CD8-positive, alpha-beta memory T cell (primary cell): ENCODE data around the gene COPS2. TPM values are rescaled to one million over a fixed set of nuclear protein-coding genes. Genes with fewer than 3 reads are reported as not detected.
A peak's percentile ranks its signal among the peaks of the same experiment; 100 is the strongest.

Experiments
- CTCF ChIA-PET: fragments of 350-600 bp; sonication (Branson Sonifier 250); formaldehyde crosslinking; loops from one replicate; lab custom pipeline; 2021; ENCODE audit warnings: antibody characterized with exemption; lab: Charles Lee
- POLR2A ChIA-PET: fragments of 350-600 bp; sonication (Branson Sonifier 250); formaldehyde crosslinking; loops from one replicate; lab custom pipeline; 2021; ENCODE audit warnings: antibody characterized with exemption; lab: Charles Lee
- DNase-seq, 5 donors: peaks; one replicate each; pipeline versions ENCODE4 v3.0.0 to v3.0.0-alpha.2; 2020 to 2022; ENCODE audit warnings: mixed read lengths in 1 of 5
- H3K27ac ChIP-seq: one replicate; pipeline ENCODE4 v1.7.0; 2013; ENCODE audit warnings: low read depth, mild to moderate bottlenecking, low read length, moderate library complexity
- H3K27me3 ChIP-seq: 2 replicates; pipeline ENCODE4 v1.7.0; 2013; ENCODE audit warnings: low read length, mild to moderate bottlenecking; ENCODE audit not compliant: insufficient read depth, poor library complexity, severe bottlenecking
- H3K36me3 ChIP-seq: 2 replicates; pipeline ENCODE4 v1.7.0; 2013; ENCODE audit warnings: mild to moderate bottlenecking, low read length, moderate library complexity; ENCODE audit not compliant: insufficient read depth
- H3K4me1 ChIP-seq: 2 replicates; pipeline ENCODE4 v1.7.0; 2013; ENCODE audit warnings: mild to moderate bottlenecking, low read length, moderate library complexity; ENCODE audit not compliant: insufficient read depth
- H3K4me3 ChIP-seq: 2 replicates; pipeline ENCODE4 v1.7.0; 2013; ENCODE audit warnings: mild to moderate bottlenecking, low read length
- H3K9me3 ChIP-seq: 2 replicates; pipeline ENCODE4 v1.7.0; 2013; ENCODE audit warnings: mild to moderate bottlenecking, low read length
- H3K27ac Mint-ChIP-seq, 8 donors: one replicate each; pipeline ENCODE4 v1.8.0; 2020 to 2021; ENCODE audit warnings: mixed read lengths in 8 of 8, mild to moderate bottlenecking in 6 of 8, inconsistent platforms in 3 of 8, moderate library complexity in 3 of 8
- H3K27me3 Mint-ChIP-seq, 2 donors: one replicate each; pipeline ENCODE4 v1.8.0; 2020 to 2021; ENCODE audit warnings: mixed read lengths in 2 of 2, mild to moderate bottlenecking in 1 of 2, moderate library complexity in 1 of 2
- H3K36me3 Mint-ChIP-seq, 3 donors: one replicate each; pipeline ENCODE4 v1.8.0; 2020 to 2021; ENCODE audit warnings: mixed read lengths in 3 of 3, inconsistent platforms in 1 of 3, mild to moderate bottlenecking in 1 of 3
- H3K4me1 Mint-ChIP-seq, 3 donors: one replicate each; pipeline ENCODE4 v1.8.0; 2020 to 2021; ENCODE audit warnings: mixed read lengths in 3 of 3, inconsistent platforms in 1 of 3, mild to moderate bottlenecking in 1 of 3
- H3K4me3 Mint-ChIP-seq, 7 donors: one replicate each; pipeline ENCODE4 v1.8.0; 2020 to 2021; ENCODE audit warnings: mixed read lengths in 7 of 7, mild to moderate bottlenecking in 6 of 7, moderate library complexity in 4 of 7, inconsistent platforms in 2 of 7
- H3K9me3 Mint-ChIP-seq, 5 donors: one replicate each; pipeline ENCODE4 v1.8.0; 2020 to 2022; ENCODE audit warnings: mixed read lengths in 5 of 5, mild to moderate bottlenecking in 3 of 5, moderate library complexity in 2 of 5, inconsistent platforms in 1 of 5
- polyA plus RNA-seq: library from polyadenylated mRNA; unstranded; fragments of 300-500 nt; fragmentation: Illumina TruSeq; gene quantifications from one replicate; pipeline ENCODE4 v1.2.3, GENCODE V29; 2021
- total RNA-seq, 2 experiments: library from RNA; stranded (reverse); gene quantifications; one replicate each; pipeline ENCODE4 v1.2.3, GENCODE V29; 2021

Gene COPS2
- total and polyA plus RNA-seq, 3 experiments from 2014 or later = 29.9 to 101 (median 94.5) TPM

DNA sequence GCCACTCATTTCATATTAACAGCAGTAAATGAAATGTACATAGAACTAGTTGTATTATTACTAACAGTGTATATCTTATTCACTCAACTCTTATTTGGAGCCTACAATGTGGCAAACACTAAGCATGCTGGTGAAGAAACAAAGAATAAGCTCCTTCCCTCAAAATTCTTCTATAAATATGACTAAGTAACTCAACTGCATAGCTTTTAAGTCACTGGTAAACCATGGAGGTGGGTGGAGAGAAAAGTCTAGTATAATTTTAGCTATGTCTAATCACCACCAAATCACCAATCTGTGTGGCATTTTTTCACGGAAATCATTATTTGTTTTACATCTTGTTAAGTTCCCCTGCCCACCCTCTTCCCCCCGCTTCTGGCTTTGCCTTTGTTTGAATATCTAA lies 17.5 kb downstream of the COPS2 start:
- peaks cover 46% of the 10 kb centered on the region for H3K36me3 ChIP-seq
- Mint-ChIP-seq H3K27ac (peak overlapping the region in 1 of 8 donors; percentile 17), H3K4me3 (no peak overlapping the region), H3K4me1 (peaks cover 14 to 30% (median 27%) of the 10 kb centered on the region in 3 donors), H3K36me3 (peaks cover 12 to 86% (median 27%) of the 10 kb centered on the region in 3 donors), H3K27me3 (no peaks in the 10 kb centered on the region), H3K9me3 (no peaks in the 10 kb centered on the region)
- DNase-seq = no peak
- H3K4me3 ChIP-seq = no peak overlapping the region
- H3K27ac ChIP-seq = no peak overlapping the region
- H3K9me3 ChIP-seq = no peaks in the 10 kb centered on the region
- no peaks in the 10 kb centered on the region for H3K27me3 ChIP-seq
- no peaks in the 10 kb centered on the region for H3K4me1 ChIP-seq
- ChIA-PET POLR2A (no interaction called here), CTCF (no interaction called here)

DNA sequence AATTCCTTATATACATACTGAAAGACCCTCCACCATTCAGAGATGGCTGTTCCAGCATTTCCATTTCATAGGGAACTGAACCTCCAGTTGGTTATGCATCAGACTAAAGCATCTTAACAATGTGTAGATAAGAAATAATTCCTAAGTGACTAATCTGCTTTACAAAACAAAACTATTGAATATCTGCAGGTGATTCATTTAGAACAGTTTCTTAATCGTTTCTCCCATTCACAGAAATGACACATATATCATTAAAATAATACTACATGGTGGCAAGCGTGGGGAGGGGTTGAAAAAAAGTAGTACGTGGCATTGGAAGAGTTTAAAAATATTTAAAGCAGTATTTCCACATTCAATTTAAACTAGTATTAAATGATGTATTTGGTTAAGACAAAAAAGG lies 19.5 kb downstream of the COPS2 start:
- Histone ChIP-seq H3K4me1 (no peaks in the 10 kb centered on the region), H3K36me3 (peaks cover 38% of the 10 kb centered on the region), H3K4me3 (no peak overlapping the region), H3K27ac (no peak overlapping the region), H3K9me3 (no peaks in the 10 kb centered on the region), H3K27me3 (no peaks in the 10 kb centered on the region)
- H3K4me1 Mint-ChIP-seq = peaks cover 14 to 20% (median 19%) of the 10 kb centered on the region in 3 donors
- H3K27ac Mint-ChIP-seq = peak overlapping the region in 3 of 8 donors; percentile 44 to 75 (median 51)
- no peaks in the 10 kb centered on the region for H3K9me3 Mint-ChIP-seq
- CTCF ChIA-PET = no interaction called here
- H3K36me3 Mint-ChIP-seq = peaks cover 6 to 81% (median 24%) of the 10 kb centered on the region in 3 donors
- H3K4me3 Mint-ChIP-seq = no peak overlapping the region
- POLR2A ChIA-PET = no interaction called here
- H3K27me3 Mint-ChIP-seq = no peaks in the 10 kb centered on the region
- no peak for DNase-seq

DNA sequence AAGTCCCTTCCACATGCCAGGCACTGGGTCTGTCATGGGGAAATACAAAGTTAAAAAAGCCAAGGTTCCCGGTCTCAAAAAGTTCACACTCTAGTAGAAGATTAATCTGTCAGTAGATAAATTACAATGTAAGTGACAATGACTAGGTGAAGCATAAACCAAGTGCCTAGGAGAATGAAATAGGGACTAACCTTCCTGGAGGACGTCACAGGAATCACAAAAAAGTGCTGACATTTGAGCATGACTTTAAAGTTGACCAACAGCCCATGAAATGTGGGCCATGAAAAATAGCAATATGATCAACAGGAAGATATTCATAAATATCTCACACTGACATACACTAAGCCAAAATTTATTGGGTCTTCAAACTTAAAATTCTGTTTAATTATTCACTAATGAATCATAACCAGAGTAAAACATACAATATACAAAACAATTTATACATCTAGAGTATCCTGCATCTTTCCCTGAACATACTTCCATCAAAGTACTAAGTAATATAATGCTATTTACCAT lies 20.0 kb downstream of the COPS2 start:
- Histone ChIP-seq H3K27ac (no peak overlapping the region), H3K27me3 (no peaks in the 10 kb centered on the region), H3K36me3 (peaks cover 38% of the 10 kb centered on the region), H3K4me3 (no peak overlapping the region), H3K4me1 (no peaks in the 10 kb centered on the region), H3K9me3 (no peaks in the 10 kb centered on the region)
- Mint-ChIP-seq H3K4me1 (peaks cover 14 to 20% (median 19%) of the 10 kb centered on the region in 3 donors), H3K9me3 (no peaks in the 10 kb centered on the region), H3K27me3 (no peaks in the 10 kb centered on the region), H3K4me3 (no peak overlapping the region), H3K36me3 (peaks cover 6 to 80% (median 24%) of the 10 kb centered on the region in 3 donors), H3K27ac (peak overlapping the region in 5 of 8 donors; percentile 44 to 88 (median 54))
- DNase-seq = no peak
- ChIA-PET CTCF (no interaction called here), POLR2A (no interaction called here)

DNA sequence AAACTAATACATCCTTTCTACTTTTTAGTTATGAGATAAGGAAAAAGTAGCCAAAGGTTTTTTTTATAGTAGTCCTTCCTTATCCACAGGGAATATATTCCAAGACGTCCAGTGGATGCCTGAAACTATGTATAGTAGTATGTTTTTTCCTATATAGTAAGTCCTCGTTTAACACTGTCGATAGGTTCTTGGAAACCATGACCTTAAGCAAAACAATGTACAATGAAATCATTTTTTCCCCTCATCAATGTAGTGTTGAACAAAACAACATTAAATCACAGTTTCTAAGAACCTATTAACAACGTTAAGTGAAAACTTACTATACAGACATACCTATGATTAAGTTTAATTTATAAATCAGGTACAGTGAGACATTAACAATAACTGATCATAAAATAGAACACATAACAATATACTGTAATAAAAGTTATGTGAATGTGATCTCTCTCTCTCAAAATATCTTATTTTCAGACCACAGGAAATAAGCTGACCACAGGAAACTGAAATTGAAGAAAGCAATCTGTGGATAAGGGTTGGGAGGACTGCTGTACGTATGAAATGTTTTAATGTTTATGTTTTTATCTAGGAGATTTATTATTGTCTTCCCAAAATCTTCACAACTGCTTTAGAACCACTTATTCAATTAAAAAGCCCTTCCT lies 20.6 kb downstream of the COPS2 start:
- Histone ChIP-seq H3K4me1 (no peaks in the 10 kb centered on the region), H3K27me3 (no peaks in the 10 kb centered on the region), H3K9me3 (no peaks in the 10 kb centered on the region), H3K36me3 (peaks cover 38% of the 10 kb centered on the region), H3K27ac (no peak overlapping the region), H3K4me3 (no peak overlapping the region)
- Mint-ChIP-seq H3K9me3 (no peaks in the 10 kb centered on the region), H3K36me3 (peaks cover 6 to 80% (median 24%) of the 10 kb centered on the region in 3 donors), H3K27me3 (no peaks in the 10 kb centered on the region), H3K4me3 (no peak overlapping the region), H3K27ac (peak overlapping the region in 5 of 8 donors; percentile 44 to 88 (median 54)), H3K4me1 (peaks cover 11 to 20% (median 19%) of the 10 kb centered on the region in 3 donors)
- DNase-seq = no peak
- CTCF ChIA-PET = no interaction called here
- POLR2A ChIA-PET = no interaction called here

DNA sequence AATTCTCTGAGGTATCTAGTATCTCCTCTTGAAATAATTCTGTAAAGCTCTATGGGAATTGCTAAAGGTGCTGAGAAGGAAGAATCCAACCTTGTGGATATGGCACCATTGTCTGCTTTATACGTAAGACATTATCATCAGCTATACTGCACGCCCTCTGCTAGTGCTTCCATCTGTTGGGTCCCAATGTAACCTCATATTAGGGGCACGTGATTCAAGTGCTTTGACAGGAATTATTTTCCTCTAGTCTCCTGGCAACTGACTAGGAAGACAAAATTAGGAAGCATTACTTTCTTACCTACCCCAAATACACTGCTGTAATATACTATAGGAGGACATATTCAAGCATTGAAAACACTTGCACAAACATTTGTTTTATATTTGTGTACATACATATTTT lies 24.0 kb downstream of the COPS2 start:
- H3K9me3 Mint-ChIP-seq = no peaks in the 10 kb centered on the region
- no peaks in the 10 kb centered on the region for H3K4me1 ChIP-seq
- peaks cover 46% of the 10 kb centered on the region for H3K36me3 ChIP-seq
- no peak overlapping the region for H3K4me3 ChIP-seq
- no peaks in the 10 kb centered on the region for H3K27me3 Mint-ChIP-seq
- CTCF ChIA-PET = no interaction called here
- H3K27ac ChIP-seq = no peak overlapping the region
- POLR2A ChIA-PET = no interaction called here
- H3K4me1 Mint-ChIP-seq = peaks cover 8 to 14% (median 13%) of the 10 kb centered on the region in 3 donors
- H3K27ac Mint-ChIP-seq = peak overlapping the region in 1 of 8 donors; percentile 54
- peaks cover 6 to 77% (median 28%) of the 10 kb centered on the region in 3 donors for H3K36me3 Mint-ChIP-seq
- no peaks in the 10 kb centered on the region for H3K9me3 ChIP-seq
- DNase-seq = no peak
- H3K4me3 Mint-ChIP-seq = no peak overlapping the region
- no peaks in the 10 kb centered on the region for H3K27me3 ChIP-seq

DNA sequence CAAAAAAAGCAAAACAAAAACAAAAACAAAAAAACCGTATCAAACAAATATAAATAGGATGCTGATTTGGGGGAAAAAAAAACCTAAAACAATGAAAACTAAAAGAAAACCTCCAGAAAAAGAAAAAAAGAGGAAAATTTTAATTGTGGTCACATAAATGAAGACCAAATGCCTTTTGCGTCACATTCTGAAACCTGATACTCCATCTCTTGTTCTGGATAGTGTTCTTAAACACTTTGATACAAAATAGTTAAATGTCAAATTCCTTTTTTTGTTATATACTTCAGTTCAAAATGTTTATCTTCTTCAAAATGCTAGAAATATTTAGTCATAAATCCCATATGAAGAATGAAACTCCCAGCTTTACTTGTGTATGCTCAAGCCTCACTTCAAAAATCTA lies 31.0 kb downstream of the COPS2 start:
- H3K27me3 ChIP-seq = no peaks in the 10 kb centered on the region
- POLR2A ChIA-PET = no interaction called here
- H3K27ac ChIP-seq = no peak overlapping the region
- DNase-seq = no peak
- peaks cover 0 to 41% (median 8%) of the 10 kb centered on the region in 3 donors for H3K36me3 Mint-ChIP-seq
- no peak overlapping the region for H3K27ac Mint-ChIP-seq
- no peaks in the 10 kb centered on the region for H3K27me3 Mint-ChIP-seq
- no peak overlapping the region for H3K4me3 Mint-ChIP-seq
- peaks cover 19% of the 10 kb centered on the region for H3K36me3 ChIP-seq
- no peaks in the 10 kb centered on the region for H3K4me1 ChIP-seq
- CTCF ChIA-PET = no interaction called here
- H3K4me3 ChIP-seq = no peak overlapping the region
- no peaks in the 10 kb centered on the region for H3K4me1 Mint-ChIP-seq
- no peaks in the 10 kb centered on the region for H3K9me3 Mint-ChIP-seq
- no peaks in the 10 kb centered on the region for H3K9me3 ChIP-seq

DNA sequence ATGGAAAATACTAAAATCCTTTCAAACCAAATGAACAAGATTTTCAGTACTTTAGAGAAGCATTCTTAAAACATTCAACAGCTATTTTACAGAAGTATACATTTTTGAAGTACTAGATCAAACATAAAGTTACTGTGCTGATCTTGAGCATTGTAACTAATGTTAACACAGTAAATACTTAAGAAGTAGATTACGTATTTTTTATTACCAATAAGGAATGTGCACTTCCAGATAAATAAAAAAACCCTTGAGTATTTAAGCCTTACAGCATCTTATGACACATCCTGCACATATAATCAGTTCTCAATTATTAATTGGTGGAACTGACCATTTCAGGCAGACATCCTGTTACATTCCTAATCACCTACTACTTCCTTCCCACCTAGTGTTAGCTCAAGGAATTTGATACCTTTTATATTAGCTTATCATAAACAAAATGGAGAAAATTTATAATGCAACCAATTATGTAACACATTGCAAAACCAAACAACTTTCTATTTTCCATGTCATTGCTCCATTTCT lies 32.8 kb downstream of the COPS2 start:
- H3K9me3 ChIP-seq = no peaks in the 10 kb centered on the region
- Mint-ChIP-seq H3K4me1 (no peaks in the 10 kb centered on the region), H3K27me3 (no peaks in the 10 kb centered on the region), H3K36me3 (peaks cover 0 to 33% (median 3%) of the 10 kb centered on the region in 3 donors), H3K9me3 (no peaks in the 10 kb centered on the region), H3K4me3 (no peak overlapping the region), H3K27ac (no peak overlapping the region)
- H3K27me3 ChIP-seq = no peaks in the 10 kb centered on the region
- H3K27ac ChIP-seq = no peak overlapping the region
- peaks cover 6% of the 10 kb centered on the region for H3K36me3 ChIP-seq
- CTCF ChIA-PET = no interaction called here
- POLR2A ChIA-PET = interaction anchor here (0.5 kb wide), 1 partner anchor 309 kb away, joined by 3 read pairs; no protein-coding TSS in a partner anchor
- no peaks in the 10 kb centered on the region for H3K4me1 ChIP-seq
- DNase-seq = no peak
- H3K4me3 ChIP-seq = no peak overlapping the region

DNA sequence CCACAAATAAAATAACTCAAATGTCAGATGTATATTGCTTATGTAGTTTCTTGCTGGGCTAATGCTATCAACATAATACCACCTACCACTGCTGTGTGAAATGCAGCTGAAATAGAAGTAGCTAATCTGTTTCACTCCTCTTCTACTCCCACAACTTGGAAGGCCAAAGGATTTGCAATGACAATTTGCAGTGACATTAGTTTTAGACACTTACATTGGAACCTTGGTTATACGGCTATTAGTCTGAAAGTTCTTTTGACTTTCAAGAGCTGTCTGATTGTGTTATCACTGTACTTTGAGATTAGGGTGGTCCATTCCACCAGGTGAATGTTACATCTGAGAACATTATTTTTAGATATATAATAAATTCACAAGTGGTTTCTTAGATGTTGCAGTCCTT lies 33.5 kb downstream of the COPS2 start:
- ChIA-PET CTCF (no interaction called here), POLR2A (interaction anchor here (0.7 kb wide), 1 partner anchor 499 kb away, joined by 3 read pairs; the partner anchor contains the start of genes DTWD1 and FAM227B)
- Histone ChIP-seq H3K27ac (no peak overlapping the region), H3K4me1 (no peaks in the 10 kb centered on the region), H3K36me3 (no peaks in the 10 kb centered on the region), H3K9me3 (no peaks in the 10 kb centered on the region), H3K4me3 (no peak overlapping the region), H3K27me3 (no peaks in the 10 kb centered on the region)
- no peak for DNase-seq
- Mint-ChIP-seq H3K4me3 (no peak overlapping the region), H3K27me3 (no peaks in the 10 kb centered on the region), H3K9me3 (no peaks in the 10 kb centered on the region), H3K27ac (no peak overlapping the region), H3K4me1 (no peaks in the 10 kb centered on the region), H3K36me3 (peaks cover 0 to 29% (median 4%) of the 10 kb centered on the region in 3 donors)
